Hindlimb muscle (tissue), 1 donor: ENCODE data around the gene SFXN1. TPM values are rescaled to one million over a fixed set of nuclear protein-coding genes. Genes with fewer than 3 reads are reported as not detected.

ENCODE experiments used
- DNase-seq: peaks from one replicate; pipeline ENCODE4 v3.0.0-alpha.2; 2013
- polyA plus RNA-seq: library from polyadenylated mRNA; unstranded; fragments of 120-200 nt; gene quantifications from one replicate; pipeline ENCODE4 v1.2.1, GENCODE V29; 2013; ENCODE audit not compliant: insufficient read length

SFXN1 gene
- polyA plus RNA-seq, 1 donor, result 22.2 TPM

- DNase-seq, result peak; percentile 51
Observed at GRCh38 chr5:175466700-175467318, 11.6 kb upstream of the SFXN1 start.

GRCh38 chr5:175467983-175468690, 10.2 kb upstream of the SFXN1 start:
- DNase-seq, result no peak

GRCh38 chr5:175468892-175469291, 9.5 kb upstream of the SFXN1 start:
- DNase-seq, result no peak

- DNase-seq, result no peak
Observed at GRCh38 chr5:175469916-175470315, 8.4 kb upstream of the SFXN1 start.

GRCh38 chr5:175470781-175471180, 7.6 kb upstream of the SFXN1 start:
- no peak for DNase-seq

- no peak for DNase-seq
Observed at GRCh38 chr5:175471196-175471595, 7.2 kb upstream of the SFXN1 start.

GRCh38 chr5:175471628-175472027, 6.7 kb upstream of the SFXN1 start:
- no peak for DNase-seq

GRCh38 chr5:175472378-175472777, 6.0 kb upstream of the SFXN1 start:
- no peak for DNase-seq

GRCh38 chr5:175475248-175475647, 3.1 kb upstream of the SFXN1 start:
- DNase-seq, result no peak

GRCh38 chr5:175477440-175477839, 920 bp upstream of the SFXN1 start:
- no peak for DNase-seq

- no peak for DNase-seq
Observed at GRCh38 chr5:175478008-175478383, 364 bp upstream of the SFXN1 start.

- DNase-seq, result no peak
Observed at GRCh38 chr5:175479125-175479881, 943 bp downstream of the SFXN1 start.

- no peak for DNase-seq
Observed at GRCh38 chr5:175483337-175483736, 5.0 kb downstream of the SFXN1 start.

GRCh38 chr5:175484322-175484721, 6.0 kb downstream of the SFXN1 start:
- DNase-seq, result no peak

GRCh38 chr5:175484829-175485228, 6.5 kb downstream of the SFXN1 start:
- no peak for DNase-seq

- no peak for DNase-seq
Observed at GRCh38 chr5:175485631-175486030, 7.3 kb downstream of the SFXN1 start.

GRCh38 chr5:175487514-175488222, 9.3 kb downstream of the SFXN1 start:
- DNase-seq, result no peak

GRCh38 chr5:175489693-175490443, 11.5 kb downstream of the SFXN1 start:
- no peak for DNase-seq

- DNase-seq, result no peak
Observed at GRCh38 chr5:175491223-175491622, 12.9 kb downstream of the SFXN1 start.

- DNase-seq, result no peak
Observed at GRCh38 chr5:175493260-175493659, 14.9 kb downstream of the SFXN1 start.

GRCh38 chr5:175493726-175494125, 15.4 kb downstream of the SFXN1 start:
- no peak for DNase-seq
